ENCODE measurements around the gene TTLL3.
"Not testable (repeated sequence)": the region's sequence is repeated elsewhere in the genome, so short reads cannot be mapped to it uniquely, and the experiment has no call there.

Gene TTLL3, protein sequence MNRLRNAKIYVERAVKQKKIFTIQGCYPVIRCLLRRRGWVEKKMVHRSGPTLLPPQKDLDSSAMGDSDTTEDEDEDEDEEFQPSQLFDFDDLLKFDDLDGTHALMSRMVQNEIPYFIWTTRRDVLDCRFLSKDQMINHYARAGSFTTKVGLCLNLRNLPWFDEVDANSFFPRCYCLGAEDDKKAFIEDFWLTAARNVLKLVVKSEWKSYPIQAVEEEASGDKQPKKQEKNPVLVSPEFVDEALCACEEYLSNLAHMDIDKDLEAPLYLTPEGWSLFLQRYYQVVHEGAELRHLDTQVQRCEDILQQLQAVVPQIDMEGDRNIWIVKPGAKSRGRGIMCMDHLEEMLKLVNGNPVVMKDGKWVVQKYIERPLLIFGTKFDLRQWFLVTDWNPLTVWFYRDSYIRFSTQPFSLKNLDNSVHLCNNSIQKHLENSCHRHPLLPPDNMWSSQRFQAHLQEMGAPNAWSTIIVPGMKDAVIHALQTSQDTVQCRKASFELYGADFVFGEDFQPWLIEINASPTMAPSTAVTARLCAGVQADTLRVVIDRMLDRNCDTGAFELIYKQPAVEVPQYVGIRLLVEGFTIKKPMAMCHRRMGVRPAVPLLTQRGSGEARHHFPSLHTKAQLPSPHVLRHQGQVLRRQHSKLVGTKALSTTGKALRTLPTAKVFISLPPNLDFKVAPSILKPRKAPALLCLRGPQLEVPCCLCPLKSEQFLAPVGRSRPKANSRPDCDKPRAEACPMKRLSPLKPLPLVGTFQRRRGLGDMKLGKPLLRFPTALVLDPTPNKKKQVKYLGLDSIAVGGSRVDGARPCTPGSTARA

DNA sequence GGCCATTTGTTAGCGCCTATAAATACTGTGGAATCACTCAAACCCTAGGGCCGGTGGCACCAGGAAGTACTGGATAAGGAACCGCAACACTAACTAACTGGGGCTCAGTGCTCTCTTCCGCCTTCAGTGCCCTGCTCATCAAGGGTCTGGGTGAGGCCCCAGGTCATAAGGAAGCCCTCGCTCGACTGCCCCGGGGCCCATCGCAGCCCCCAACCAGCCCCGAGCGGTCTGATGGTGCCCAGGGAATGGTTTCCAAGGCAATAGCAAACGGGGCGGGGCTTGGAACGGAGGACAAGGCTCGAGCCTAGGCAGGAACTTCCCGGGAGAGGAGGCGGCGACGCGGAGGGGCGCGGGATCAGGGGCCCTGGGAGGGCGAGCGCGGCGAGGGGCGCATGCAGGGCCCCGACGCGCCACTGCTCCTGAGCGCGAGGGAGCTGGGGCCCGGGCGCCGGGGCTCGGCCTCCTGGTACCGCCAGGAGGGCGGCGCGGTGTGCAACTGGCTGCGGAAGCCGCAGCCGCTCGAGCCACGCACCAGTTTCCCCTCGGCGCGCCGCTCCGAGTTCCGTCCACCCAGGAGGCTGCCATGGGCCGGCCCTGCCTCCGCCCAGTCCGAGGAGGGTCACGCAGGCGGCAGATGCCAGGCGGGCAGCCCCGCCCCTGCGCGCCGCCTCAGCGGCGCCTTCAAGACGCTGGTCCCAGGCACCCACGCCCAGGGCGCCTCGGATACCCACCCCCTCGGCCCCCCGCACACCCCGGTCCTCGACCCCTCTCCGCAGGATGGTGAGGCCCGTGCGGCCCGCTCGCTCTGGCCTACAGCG, at the start of gene TTLL3:
TTLL3 (plus strand) TSS at position 648 of the 818 bp plus-strand sequence. CDS start 400 bp downstream, outside the sequence.
- peak; percentile 84 for DNase-seq

DNA sequence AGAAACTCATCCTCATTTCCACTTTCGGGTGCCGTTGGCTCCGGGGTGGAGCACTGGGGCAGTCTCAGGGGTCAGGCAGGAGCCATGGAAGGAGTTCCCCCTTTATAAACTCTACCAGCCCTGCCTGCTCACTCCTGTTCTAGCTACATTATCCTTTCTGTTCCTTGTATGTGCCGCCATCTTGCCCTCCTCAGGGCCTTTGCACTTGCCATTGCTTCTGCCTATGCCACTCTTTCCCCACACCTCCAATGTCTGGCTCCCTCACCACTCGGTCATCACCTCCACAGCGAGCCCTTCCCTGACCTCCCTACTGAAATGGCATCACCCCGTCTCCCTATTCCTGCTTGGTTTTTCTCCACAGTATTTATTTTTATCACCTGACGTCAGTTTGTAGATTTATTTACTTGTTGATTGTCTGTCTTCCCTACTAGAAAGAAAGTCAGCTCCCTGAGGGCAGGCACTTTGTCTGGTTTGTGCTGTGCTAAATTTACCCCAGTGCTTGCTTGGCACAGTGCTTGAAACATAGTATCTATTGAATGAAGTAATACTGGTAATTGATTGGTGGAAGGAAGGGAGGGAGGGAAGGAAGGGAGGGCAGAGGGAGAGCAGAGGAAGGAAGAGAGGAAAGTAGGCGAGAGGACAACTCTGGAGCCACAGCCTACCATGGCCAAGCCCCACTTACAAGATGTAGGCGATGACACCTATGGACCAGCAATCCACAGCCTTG, 49.1 kb upstream of the TTLL3 start:
- DNase-seq: no peak

DNA sequence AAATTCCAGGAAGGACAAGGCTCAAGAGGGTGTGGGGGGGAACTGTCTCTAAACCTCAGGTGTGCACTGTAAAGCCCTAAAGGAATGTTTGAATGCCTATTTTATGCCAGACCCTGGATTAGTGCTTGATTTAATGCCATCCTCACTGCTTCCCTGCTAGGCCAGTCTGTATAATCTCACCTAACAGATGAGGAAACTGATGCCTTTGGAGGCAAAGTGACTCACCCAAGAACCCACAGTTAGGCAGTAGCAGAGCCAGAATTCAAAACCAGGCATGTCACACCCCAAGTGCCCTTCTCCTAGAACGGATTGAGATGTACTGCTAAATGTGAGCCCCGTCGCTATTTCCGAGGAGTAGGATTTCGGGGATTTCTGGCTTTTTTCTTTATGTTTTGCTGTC, 48.1 kb upstream of the TTLL3 start:
- DNase-seq: no peak

DNA sequence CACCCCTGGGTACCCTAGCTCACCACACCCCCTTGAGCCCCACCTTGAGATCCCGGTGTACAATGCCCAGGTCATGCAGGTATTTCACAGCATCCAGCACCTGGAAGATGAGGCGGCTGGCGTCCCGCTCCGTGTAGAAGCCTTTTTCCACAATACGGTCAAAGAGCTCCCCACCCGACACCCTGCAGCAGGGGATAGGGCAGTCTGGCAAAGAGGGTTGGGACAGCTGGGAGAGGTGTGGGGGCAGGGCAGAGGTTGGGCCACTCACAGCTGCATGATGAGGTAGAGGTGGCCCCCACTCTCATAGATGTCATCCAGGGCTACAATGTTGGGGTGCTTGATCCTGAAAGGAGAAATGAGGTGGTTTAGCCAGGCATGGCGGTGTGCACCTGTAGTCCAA, 47.2 kb upstream of the TTLL3 start:
- no peak for DNase-seq

DNA sequence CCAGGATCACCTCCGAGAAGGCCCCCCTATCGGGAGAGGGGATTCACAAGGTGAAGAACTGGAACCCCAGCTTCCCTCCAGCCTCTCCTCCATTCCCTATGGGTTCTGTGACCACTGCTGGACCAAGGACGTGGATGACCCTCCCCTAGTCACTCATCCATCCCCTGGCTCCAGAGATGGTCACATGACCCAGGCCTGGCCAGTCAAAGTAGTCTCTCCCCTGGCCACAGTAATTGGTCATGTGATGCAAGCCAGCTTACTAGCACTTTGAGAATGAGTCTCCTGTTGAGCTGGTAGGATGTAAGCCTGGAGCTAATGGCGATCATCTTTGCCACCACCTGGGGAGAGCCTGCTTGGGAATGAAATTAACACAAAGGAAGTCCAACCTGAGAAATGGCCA, 44.2 kb upstream of the TTLL3 start:
- DNase-seq: no peak

DNA sequence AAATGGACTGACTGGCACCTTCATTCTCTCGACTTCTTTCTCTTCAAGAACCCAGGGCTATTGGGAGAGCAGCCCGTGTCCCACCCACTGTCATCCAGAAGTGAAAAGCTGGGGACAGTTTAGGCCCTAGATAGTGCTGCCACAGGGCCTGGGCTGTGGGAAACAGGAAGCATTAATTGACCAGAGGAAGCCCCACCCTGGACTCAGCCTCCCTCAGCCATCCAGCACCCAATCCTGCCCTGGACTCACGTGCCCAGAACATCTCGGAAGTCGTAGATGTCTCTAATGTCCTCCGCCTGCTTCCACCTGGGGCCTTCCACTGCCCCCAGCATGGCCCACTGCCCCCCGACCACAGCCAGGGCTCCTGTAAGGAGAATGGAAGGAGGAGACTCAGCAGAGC, 42.6 kb upstream of the TTLL3 start:
- DNase-seq: no peak

DNA sequence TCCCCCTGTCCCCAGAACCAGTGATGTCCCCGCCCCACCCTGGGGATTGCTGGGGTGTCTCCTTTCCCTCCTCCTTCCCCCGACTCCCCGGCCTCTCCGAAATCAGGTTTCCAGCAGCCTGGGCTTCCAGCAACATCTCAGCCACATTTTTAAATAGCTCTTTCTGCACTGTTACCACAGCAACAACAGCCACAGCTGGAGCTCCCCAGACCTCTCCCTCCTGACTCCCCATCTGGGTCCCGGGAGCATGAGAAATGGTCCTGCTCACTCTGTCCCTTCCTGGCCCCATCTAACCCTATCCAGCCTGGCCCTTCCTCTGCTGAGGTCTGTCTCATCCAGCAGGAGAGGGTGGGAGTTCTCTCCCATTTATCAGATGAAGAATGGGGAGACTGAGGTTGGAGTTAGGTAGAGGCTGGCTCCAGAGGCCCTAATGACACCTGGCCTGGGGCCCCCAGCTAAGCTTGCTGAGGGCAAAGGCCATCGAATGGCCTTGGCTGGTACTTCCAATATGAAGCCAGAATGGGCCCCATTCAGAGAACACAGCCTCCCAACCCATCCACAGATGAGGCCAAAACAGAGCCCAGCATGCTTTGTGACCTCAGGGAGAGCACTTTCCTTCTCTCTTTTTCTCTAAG, 41.8 kb upstream of the TTLL3 start:
- DNase-seq: no peak

DNA sequence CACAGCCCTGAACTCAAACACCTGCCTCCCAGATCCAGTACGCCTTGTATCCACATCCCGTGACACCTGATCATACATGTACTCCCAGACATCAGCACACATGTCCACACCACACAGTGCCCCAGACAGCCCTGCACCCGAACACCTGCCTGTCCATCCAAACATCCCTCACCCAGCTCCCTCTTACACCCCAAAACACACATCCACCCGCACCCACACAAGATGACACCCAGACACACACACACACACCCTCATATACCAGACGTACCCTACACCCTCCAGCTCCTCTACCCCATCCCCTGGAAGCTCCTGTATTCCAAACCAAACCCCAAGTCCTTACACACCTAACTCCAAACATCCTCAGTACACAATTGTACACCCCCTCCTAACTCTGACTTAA, 41.0 kb upstream of the TTLL3 start:
- DNase-seq: no peak

DNA sequence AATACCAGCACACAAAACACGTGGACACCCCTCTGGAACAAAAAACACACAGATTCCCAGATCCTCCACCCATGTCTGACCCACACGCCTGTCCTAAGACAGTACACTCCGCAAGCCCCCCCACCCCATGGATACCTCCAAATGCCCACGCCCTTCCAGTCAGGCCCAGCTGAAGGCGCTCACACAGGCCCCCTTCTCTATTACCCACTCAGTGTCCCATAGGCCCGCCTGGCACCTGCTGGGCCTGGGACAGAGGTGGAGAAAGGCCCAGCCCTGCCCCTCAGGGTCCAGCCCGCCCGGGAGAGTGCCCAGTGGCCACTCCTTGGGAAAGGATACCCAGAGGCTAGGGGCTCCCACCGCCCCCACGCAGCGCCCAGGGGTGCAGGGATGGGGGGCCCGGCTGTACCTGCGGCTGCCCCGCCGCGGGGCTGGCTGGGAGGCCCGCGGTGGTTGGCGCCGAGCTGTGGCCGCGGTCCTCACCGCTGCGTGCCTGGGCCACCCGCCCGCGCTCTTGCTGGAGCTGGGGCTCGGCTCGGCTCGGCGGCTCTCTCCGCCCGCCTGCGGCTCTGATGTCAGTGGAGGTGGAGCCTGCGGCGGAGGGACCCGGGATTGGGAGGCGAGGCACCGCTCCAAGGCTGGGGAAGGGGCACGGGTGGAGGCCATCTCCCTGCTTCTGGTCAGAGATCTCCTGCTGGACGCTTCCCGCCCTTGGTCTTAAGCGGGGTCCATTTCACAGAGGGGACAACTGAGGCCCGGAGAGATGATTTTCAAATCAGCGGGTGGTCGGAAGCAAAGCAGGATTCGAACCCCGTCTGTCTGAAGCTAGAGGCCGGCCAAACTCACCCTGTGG, 40.4 kb upstream of the TTLL3 start, which contains the start of gene CAMK1:
CAMK1 (minus strand) TSS at position 522 of the 850 bp plus-strand sequence. CDS start 2,198 bp downstream, outside the sequence.
- DNase-seq: peak; percentile 91

DNA sequence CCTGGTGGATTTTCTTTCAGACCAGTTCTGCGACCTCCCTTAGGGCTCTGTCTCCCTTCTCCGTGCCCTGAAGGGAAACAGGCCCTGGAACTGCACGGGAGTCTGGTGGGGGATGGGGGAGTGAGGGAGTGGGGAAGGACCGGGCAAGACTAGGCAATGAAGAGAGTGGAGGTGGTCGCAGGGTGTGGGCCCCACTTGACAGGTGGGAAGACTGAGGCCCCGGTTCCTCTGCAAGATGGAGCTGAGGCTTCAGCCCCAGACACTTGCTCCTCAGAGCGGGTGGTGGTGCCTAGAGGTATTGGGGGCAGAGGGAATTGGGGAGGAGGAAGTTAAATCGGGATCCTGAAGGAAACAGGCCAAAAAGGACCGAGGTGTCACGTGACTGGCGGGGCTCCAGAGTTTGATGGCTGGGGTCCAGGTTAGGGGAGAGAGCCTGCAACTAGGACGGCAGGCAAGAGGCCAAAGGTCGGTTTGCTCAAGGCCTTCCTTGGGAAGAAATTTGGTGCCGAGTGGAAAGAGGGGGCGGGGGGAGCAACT, 39.7 kb upstream of the TTLL3 start:
- DNase-seq: peak; percentile 86

DNA sequence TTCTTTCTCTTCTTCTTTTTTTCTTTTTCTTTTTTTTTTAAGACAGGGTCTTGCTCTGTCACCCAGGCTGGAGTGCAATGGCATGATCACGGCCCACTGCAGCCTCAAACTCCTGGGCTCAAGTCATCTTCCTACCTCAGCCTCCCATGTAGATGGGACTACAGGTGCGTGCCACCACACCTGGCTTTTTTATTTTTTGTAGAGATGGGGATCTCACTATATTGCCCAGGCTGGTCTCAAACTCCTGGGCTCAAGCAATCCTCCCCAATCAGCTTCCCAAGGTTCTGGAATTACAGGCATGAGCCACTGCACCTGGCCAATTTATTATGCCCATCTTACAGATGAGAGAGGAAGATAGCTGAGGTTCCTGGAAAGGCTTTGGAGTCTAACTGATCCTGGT, 39.1 kb upstream of the TTLL3 start:
- DNase-seq: not testable (repeated sequence)

DNA sequence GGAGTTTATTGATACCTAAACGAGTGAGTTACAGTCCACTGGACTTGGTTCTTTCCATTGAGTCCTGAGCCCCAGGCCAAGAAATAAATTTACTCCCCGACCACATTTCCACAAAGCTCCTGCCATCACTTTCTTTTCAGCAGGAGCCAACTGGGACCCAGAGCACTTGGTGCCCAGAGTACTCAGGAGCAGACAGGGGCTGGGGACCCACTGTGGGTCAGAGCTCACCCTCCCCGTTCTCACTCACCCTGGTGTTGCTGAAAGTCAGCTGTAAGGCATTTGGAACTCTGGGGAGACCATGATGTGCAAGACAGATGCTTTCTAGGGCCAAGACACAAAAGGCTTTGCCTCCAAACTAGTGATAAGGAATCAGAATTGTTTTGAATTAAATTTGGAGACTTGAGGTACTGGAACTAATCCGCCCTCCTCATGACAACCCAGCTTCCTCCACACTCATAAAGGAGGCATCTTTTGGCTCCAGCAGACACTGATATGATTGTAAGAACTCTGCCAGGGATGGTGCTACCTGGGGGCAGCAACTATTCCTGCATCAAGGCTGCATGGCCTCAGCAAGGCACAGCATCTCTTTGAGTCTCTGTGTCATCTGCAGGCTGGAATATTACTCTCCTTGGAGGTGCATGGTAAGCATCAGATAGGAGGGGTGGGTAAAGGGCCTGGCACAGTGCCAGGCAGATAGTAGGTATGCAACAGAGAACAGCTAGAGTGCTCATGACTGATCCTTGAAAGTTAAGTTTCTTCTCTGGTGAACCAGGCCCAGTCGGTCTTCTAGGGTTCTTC, 33.0 kb upstream of the TTLL3 start:
- DNase-seq: no peak

DNA sequence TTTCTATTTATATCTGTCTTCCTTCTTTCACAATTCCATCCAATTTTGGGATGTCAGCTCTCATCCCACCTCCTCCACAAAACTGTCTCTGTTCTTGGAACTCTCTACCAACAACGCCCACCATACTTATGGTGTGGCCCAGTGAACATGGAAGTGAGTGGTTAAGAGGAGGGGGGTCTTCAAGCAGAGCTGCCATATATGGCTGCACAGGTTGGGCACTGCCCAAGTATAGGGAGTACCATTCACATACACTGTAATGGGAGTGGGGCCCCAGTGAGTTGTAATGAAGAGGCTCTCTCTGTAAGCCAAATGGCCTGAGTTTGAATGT, 32.4 kb upstream of the TTLL3 start:
- no peak for DNase-seq

DNA sequence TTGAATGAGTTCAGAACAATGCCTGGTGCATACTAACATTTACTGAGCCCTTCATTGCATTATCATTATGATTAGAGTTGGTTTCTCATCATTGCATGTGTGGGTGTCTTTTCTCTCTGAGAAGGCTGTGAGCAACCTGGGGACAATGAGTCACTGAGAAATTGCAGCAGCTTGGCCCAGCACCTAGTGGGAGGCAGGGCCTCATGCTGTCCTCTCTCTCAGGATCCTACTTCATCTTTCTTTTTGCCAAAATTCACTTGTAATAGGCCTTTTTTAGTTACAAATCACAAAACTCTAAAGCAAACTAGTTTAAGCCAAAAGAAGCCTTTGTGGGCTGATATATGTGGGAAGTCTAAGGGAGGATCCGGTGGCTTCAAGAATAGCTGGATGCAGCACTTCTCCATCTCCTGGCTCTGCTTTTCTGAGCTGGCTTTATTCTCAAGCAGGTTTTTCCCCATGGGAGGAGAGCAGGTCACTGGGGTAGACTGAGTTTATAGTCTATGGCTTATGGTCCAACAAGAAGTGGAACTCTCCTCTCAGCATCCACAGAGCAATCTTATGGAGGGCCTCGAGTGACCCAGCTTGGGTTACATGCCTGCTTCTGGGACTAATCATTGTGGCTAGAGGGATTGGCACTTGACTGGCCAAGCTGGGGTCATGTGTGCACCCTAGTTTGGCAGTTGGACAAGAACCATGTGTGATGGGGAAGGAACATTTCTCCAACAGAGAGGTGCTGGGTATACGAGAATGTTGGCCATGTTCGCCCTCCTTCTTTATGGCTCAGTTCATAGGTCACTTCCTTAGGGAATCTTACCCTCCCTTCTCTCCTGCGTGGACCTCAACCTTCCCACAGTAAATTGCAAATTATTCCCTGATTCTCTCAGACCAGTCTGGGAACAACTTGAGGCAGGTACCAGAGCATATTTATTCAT, 31.7 kb upstream of the TTLL3 start:
- DNase-seq: no peak

DNA sequence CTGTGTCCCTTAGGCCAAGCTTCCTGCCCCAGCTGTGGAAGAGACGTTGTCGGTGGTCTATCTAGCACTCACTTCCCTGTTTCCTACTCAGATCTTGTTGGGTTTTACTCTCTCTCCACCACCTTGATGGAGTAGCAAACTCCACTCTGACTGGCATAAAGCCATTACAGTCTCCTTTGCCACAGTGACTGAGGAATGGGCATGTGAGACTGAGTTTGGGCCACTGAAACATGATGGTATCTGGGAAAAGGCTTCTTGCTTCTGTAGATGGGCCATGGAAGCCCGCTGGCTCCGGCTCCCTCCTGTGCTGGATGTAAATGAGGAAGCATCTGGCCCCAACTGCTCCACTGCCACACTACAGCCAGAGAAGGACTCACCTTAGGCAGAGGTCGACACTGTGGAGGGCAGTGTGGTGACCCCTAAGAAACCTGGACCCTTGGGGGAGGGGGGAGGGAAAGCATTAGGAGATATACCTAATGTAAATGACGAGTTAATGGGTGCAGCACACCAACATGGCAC, 30.9 kb upstream of the TTLL3 start:
- DNase-seq: no peak

DNA sequence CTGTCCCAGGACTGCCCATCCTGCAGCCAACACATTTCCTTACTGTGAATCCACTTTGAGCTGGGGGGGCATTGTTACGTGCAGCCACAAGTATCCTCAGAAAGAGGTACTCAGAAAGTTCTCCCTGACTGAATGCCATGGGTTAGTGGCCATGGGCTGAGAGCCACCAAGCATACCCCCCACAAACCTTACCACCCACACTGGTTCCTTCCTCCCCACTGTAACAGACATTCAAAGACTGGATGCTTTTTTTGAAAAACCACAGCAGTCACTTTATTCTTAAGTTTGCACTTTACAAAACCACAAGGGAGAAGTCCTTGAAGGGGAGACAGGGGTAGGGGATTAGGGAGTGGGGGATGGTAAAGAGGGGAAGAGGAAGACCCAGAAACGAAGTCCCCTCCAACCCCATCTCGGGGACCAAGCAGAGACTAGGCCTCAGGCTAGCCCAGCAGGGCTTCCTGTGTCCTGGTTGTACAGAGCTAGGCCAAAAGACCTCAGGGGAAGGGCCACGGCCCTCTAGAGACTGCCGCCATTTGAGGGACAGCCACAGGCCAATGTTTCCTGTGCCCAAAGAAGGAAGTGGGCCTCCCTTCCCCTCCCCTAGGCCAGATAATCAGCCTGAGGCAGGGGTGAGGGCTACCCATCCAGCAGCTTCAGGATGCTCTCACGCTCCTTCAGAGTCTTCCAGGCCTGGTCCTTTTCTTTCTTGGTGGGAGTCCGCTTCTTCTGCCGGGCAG, 30.2 kb upstream of the TTLL3 start:
- peak; percentile 38 for DNase-seq

DNA sequence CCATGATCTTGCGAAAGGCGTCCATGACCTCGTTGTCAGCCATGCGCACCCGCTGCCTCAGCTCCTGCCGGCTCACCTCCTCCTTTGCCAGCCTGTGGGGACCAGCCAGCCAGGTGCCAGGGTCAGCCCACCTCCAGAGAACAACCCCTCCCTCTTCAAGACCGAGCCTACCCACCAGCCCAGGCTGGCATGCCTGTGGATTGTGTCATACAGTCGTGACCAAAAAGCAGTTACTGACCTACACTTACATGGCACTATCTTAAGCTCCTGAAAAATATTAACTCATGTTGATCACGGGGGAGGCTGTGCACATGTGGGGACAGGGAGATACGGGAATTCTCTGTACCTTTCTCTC, 29.6 kb upstream of the TTLL3 start:
- no peak for DNase-seq

DNA sequence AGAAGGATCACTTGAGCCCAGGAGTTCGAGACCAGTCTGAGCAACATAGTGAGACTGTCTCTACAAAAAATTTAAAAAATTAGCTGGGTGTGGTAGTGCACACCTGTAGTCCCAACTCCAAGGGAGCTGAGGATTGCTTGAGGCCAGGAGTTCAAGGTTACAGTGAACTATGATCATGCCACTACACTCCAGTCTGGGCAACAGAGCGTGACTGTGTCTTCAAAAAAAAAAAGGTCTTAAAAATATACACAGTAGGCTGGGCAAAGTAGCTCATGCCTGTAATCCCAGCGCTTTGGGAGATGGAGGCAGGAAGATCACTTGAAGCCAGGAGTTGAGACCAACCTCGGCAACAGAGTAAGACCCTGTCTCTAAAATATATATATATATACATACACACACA, 29.2 kb upstream of the TTLL3 start:
- no peak for DNase-seq
